Coronary artery (tissue), 2 donors: ENCODE results near the gene XIRP1.

Experiments used
- DNase-seq: peaks from one replicate; pipeline ENCODE4 v3.0.0-alpha.2; 2017; ENCODE audit warnings: low spot score
- H3K27ac ChIP-seq, 2 donors: fragments of 200-600 bp; sonication (generic); one replicate each; pipeline ENCODE4 v1.5.1; 2016 to 2019
- H3K4me3 ChIP-seq: fragments of 200-600 bp; sonication (generic); 2 replicates; pipeline ENCODE4 v1.5.1; 2016; ENCODE audit warnings: mild to moderate bottlenecking, moderate library complexity
- CTCF ChIP-seq: fragments of 200-600 bp; sonication (generic); IDR thresholded peaks from one replicate; pipeline ENCODE4 v1.5.1; 2019; ENCODE audit warnings: antibody characterized with exemption

XIRP1 gene

GRCh38 chr3:39146083-39146501 lies 46.3 kb downstream of the XIRP1 start:
- DNase-seq, result peak; percentile 76
- H3K4me3 ChIP-seq, result peak overlapping the region; percentile 96
- TF ChIP-seq CTCF, result no peak
- peak overlapping the region; percentile 99 to 100 for H3K27ac ChIP-seq

GRCh38 chr3:39144748-39145380 lies 47.5 kb downstream of the XIRP1 start:
- peak; percentile 73 for DNase-seq
- TF ChIP-seq CTCF, result no peak
- peak overlapping the region in 1 of 2 donors; percentile 26 for H3K27ac ChIP-seq
- H3K4me3 ChIP-seq, result no peak overlapping the region

GRCh38 chr3:39144095-39144747 lies 48.2 kb downstream of the XIRP1 start:
- no peak overlapping the region for H3K4me3 ChIP-seq
- no peak for TF ChIP-seq CTCF
- H3K27ac ChIP-seq, result no peak overlapping the region
- DNase-seq, result peak; percentile 73

DNA sequence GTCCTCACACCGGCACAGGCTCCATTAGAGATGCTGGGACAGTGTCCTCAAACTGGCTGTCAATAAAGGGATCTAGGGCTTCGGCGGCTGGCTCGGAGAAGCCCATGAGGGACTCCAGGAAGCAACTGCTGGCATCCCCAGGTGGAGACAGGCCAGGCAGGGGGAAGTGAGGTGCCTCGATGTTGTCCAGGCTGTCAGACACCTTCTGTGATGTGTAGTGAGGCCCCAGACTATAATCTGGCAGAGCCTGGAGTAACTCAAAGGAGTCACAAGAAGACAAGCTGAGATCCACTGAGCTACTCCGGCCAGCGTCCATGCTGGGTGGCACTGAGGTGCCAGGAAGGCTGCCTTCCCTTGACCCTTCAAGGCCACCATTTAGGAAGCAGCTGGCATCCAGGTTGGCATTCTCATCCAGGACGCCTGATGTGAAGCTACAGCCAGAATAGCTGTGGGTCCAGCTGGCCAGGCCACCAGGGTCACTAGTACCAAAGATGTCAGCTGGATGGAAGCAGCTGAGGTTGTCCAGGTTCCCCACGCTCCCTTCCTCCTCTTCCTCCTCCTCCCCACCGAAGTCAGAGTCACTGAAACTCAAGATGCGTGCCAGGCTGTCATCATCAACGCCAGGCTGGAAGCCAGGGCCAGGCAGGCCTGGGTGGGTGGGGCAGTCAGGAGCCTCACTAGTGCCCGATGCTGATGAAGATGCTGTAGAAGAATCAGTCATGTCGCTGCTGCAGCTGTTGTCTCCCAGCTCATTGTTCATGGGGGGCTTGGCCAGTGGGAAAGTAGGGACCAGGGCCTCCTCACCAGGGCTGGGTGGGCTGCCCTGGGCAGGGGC lies 49.1 kb downstream of the XIRP1 start:
- peak; percentile 72 for DNase-seq
- TF ChIP-seq CTCF, result no peak
- H3K4me3 ChIP-seq, result no peak overlapping the region
- H3K27ac ChIP-seq, result peak overlapping the region in 1 of 2 donors; percentile 20

DNA sequence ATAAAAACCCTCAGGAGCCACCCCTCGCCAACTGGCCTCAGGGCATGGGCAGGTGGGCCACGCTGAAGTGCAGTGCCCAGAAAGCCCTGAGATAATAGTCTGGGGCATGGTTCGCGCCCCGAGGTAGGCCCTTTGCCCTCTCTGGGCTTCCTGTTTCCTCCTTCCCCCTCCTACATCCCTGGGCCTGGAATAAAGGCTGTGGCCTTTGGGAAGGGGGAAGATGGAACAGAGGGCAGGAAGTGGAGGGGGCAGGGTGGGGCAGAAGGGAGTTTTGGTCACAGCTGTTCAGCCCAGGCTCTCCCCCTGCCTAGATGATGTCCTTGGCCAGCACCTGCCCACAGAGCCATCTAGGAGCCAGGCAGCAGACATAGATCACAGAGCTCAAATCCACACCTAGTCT lies 50.3 kb downstream of the XIRP1 start:
- TF ChIP-seq CTCF, result no peak
- peak overlapping the region in 1 of 2 donors; percentile 7 for H3K27ac ChIP-seq
- DNase-seq, result peak; percentile 61
- no peak overlapping the region for H3K4me3 ChIP-seq

GRCh38 chr3:39141171-39141995 lies 51.0 kb downstream of the XIRP1 start:
- Histone ChIP-seq H3K27ac (peak overlapping the region; percentile 1 to 72), H3K4me3 (no peak overlapping the region)

More at GRCh38 chr3:39141171-39141995, 51.0 kb downstream of the XIRP1 start:
- DNase-seq, result peak; percentile 76
- no peak for TF ChIP-seq CTCF
